Measurements from ENCODE around the gene SYNJ2.

The SYNJ2 gene

GRCh38 chr6:158019416-158019815, 37.8 kb downstream of the SYNJ2 start:
- Histone ChIP-seq H3K36me3 (ENCODE audit: insufficient read depth, low read length) (no peaks in the 10 kb centered on the region), H4K20me1 (ENCODE audit: insufficient read depth, low read length) (no peaks in the 10 kb centered on the region), H3K9me2 (ENCODE audit: low read depth, low read length) (no peaks in the 10 kb centered on the region), H3F3A (ENCODE audit: insufficient read depth, low read length) (no peaks in the 10 kb centered on the region), H3K27me3 (ENCODE audit: insufficient read depth, low read length) (no peaks in the 10 kb centered on the region), H3K9ac (ENCODE audit: low read length) (no peak overlapping the region), H3K4me2 (ENCODE audit: low read length) (no peak overlapping the region), H3K79me2 (ENCODE audit: insufficient read depth, low read length) (no peaks in the 10 kb centered on the region), H3K4me1 (ENCODE audit: insufficient read depth, low read length, severe bottlenecking) (no peaks in the 10 kb centered on the region), H2AFZ (ENCODE audit: low read length) (no peak overlapping the region), H3K27ac (ENCODE audit: low read depth, low read length, poor library complexity, severe bottlenecking) (no peak overlapping the region), H3K9me3 (ENCODE audit: low read length) (no peaks in the 10 kb centered on the region), H3K4me3 (ENCODE audit: low read depth, low read length, poor library complexity, severe bottlenecking) (no peak overlapping the region)
- no peak for TF ChIP-seq EZH2 (IDR thresholded peaks at IDR 0.05; ENCODE audit: borderline replicate concordance, low read length)
- TF ChIP-seq, protein P1, sequence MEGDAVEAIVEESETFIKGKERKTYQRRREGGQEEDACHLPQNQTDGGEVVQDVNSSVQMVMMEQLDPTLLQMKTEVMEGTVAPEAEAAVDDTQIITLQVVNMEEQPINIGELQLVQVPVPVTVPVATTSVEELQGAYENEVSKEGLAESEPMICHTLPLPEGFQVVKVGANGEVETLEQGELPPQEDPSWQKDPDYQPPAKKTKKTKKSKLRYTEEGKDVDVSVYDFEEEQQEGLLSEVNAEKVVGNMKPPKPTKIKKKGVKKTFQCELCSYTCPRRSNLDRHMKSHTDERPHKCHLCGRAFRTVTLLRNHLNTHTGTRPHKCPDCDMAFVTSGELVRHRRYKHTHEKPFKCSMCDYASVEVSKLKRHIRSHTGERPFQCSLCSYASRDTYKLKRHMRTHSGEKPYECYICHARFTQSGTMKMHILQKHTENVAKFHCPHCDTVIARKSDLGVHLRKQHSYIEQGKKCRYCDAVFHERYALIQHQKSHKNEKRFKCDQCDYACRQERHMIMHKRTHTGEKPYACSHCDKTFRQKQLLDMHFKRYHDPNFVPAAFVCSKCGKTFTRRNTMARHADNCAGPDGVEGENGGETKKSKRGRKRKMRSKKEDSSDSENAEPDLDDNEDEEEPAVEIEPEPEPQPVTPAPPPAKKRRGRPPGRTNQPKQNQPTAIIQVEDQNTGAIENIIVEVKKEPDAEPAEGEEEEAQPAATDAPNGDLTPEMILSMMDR (IDR thresholded peaks at IDR 0.05; ENCODE audit: low read length), result no peak

DNA sequence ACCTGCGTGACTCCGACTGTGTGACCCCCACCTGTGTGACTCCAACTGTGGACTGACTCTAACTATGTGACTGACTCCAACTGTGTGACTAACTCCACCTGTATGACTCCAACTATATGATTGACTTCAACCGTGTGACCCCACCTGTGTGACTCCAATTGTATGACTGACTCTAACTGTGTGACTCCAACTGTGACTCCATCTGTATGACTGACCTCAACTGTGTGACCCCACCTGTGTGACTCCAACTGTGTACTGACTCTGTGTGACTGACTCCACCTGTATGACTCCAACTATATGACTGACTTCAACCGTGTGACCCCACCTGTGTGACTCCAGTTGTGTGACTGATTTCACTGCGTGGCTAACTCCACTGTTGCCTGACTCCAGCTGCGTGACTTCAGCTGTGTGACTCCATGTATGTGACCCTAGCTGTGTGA, 38.6 kb downstream of the SYNJ2 start:
- H3K9ac ChIP-seq (ENCODE audit: low read length), result no peak overlapping the region
- H3K4me3 ChIP-seq (ENCODE audit: low read depth, low read length, poor library complexity, severe bottlenecking), result no peak overlapping the region
- TF ChIP-seq, protein P1 (IDR thresholded peaks at IDR 0.05; ENCODE audit: low read length), result no peak
- TF ChIP-seq EZH2 (IDR thresholded peaks at IDR 0.05; ENCODE audit: borderline replicate concordance, low read length), result no peak
- no peak overlapping the region for H3K27ac ChIP-seq (ENCODE audit: low read depth, low read length, poor library complexity, severe bottlenecking)
- H4K20me1 ChIP-seq (ENCODE audit: insufficient read depth, low read length), result no peaks in the 10 kb centered on the region
- H3K4me2 ChIP-seq (ENCODE audit: low read length), result no peak overlapping the region
- no peaks in the 10 kb centered on the region for H3K9me2 ChIP-seq (ENCODE audit: low read depth, low read length)
- no peaks in the 10 kb centered on the region for H3K36me3 ChIP-seq (ENCODE audit: insufficient read depth, low read length)
- H2AFZ ChIP-seq (ENCODE audit: low read length), result no peak overlapping the region
- H3K27me3 ChIP-seq (ENCODE audit: insufficient read depth, low read length), result no peaks in the 10 kb centered on the region
- no peaks in the 10 kb centered on the region for H3F3A ChIP-seq (ENCODE audit: insufficient read depth, low read length)
- no peaks in the 10 kb centered on the region for H3K79me2 ChIP-seq (ENCODE audit: insufficient read depth, low read length)
- H3K9me3 ChIP-seq (ENCODE audit: low read length), result no peaks in the 10 kb centered on the region
- no peaks in the 10 kb centered on the region for H3K4me1 ChIP-seq (ENCODE audit: insufficient read depth, low read length, severe bottlenecking)

- Histone ChIP-seq H3K4me1 (ENCODE audit: insufficient read depth, low read length, severe bottlenecking) (no peaks in the 10 kb centered on the region), H3K9me3 (ENCODE audit: low read length) (no peaks in the 10 kb centered on the region), H2AFZ (ENCODE audit: low read length) (no peak overlapping the region), H3K36me3 (ENCODE audit: insufficient read depth, low read length) (no peaks in the 10 kb centered on the region), H3K9me2 (ENCODE audit: low read depth, low read length) (no peaks in the 10 kb centered on the region), H3F3A (ENCODE audit: insufficient read depth, low read length) (no peaks in the 10 kb centered on the region), H3K27ac (ENCODE audit: low read depth, low read length, poor library complexity, severe bottlenecking) (no peak overlapping the region), H3K9ac (ENCODE audit: low read length) (no peak overlapping the region), H3K79me2 (ENCODE audit: insufficient read depth, low read length) (no peaks in the 10 kb centered on the region), H3K27me3 (ENCODE audit: insufficient read depth, low read length) (no peaks in the 10 kb centered on the region), H3K4me3 (ENCODE audit: low read depth, low read length, poor library complexity, severe bottlenecking) (no peak overlapping the region), H4K20me1 (ENCODE audit: insufficient read depth, low read length) (no peaks in the 10 kb centered on the region), H3K4me2 (ENCODE audit: low read length) (no peak overlapping the region)
- TF ChIP-seq, protein P1 (IDR thresholded peaks at IDR 0.05; ENCODE audit: low read length), result no peak
- no peak for TF ChIP-seq EZH2 (IDR thresholded peaks at IDR 0.05; ENCODE audit: borderline replicate concordance, low read length)
These were observed 39.1 kb downstream of the SYNJ2 start for GRCh38 chr6:158020811-158021210.
